Activated T-helper 1 cell treated with anti-CD3 and anti-CD28 coated beads, Interleukin-2, amount 50 U/mL, for 16 hours (primary cell): ENCODE measurements around the gene HOXB4.

Source experiments
- DNase-seq, 2 donors: peaks; one replicate each; pipeline ENCODE4 v3.0.0-alpha.2; 2020; ENCODE audit warnings: low read depth in 1 of 2, low spot score in 1 of 2

The HOXB4 gene

GRCh38 chr17:48615047-48615962 lies 37.2 kb upstream of the HOXB4 start, which contains the start of gene HOXB8:
TSS of gene HOXB8 (minus strand) at chr17:48615292. CDS start at chr17:48614704, 588 bp downstream.
- DNase-seq: no peak

DNA sequence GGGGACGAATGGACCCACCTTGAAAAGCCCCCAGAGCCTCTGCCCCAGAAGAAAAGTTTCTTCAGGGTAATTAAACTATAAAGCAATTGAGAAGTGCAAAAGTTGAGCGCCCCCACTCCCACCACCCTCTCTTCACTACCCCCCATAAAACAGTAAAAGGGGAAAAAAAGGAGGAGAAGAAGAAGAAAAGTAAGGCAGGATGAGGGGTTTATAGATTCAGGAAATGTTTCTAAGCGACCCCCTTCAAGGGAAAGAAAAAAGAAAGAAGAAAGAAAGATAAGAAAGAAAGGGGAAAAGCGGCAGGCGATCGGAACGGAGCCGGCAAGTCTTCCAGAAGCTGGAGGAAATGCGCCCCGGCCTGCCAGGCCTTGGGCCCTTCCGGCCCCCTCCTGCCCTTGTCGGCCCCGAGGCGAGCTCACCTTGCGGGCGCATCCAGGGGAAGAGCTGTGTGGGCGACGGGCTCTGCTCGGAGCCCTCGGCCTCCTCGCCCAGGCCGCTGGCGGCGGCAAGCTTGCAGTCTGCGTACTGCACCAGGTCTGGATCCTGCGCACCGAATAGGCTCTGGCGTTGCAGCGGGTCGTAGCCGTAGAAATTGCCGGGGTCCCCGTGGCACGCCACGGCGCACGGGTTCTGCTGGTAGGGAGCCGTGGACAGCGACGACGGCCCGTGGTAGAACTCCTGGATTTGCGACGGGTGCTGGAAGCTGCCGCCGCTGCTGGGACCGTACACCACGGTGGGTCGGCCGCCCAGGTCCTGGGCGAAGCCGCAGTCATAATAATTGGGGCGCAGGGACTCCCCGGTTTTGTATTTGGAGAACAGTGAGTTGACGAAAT lies 35.9 kb upstream of the HOXB4 start:
- DNase-seq: no peak

DNA sequence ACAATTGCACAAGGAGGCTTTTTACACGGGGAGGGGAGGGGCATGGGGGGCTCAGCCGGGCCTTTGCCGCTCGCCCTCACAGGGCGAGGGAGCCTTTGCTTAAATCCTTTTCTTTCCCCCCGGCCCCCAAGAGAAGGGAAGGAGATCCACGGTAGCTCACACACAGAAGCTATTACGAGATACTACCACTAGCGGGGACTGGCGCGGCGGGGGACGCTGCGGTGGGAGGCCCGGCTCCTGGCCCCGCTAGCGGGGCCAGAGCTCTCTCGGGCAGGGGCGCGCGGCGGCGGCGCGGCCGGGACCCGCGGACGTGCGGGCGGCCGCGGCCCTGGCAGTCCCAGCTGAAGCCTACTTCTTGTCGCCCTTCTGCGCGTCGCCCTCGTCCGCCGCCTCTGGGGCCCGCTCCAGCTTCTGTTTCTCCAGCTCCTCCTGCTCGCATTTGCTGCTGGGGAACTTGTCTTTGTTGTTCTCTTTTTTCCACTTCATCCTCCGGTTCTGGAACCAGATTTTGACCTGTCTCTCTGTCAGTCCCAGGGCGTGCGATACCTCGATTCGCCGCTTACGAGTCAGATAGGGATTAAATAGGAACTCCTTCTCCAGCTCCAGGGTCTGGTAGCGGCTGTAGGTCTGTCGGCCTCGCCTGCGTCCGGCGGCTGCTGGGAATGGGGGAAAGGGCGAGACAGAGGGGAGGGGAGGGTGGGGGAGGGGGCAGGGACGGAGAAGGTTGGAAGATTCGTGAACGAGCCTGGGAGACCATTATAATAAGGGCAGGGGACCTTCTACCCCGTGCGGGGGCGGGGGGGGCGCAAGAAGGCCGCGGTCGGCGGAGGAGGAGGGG lies 34.9 kb upstream of the HOXB4 start:
- DNase-seq: no peak

DNA sequence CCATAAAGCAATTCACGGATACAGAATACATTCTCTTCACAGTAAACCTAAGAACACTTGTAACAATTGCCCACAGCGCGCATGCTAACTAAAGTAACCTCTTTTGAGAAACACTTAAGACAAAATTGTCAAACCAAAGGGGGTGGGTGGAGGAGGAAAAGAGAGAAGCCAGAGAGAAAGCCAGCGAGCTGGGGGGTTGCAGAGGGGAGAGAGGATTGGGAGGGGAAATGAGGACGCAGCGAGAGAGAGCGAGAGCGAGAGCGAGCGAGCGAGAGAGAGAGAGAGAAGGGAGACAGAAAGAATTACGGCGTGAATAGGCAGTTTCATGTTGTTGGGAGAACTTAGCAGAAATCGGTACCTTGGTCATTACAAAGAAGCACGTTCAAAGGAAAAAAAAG lies 34.3 kb upstream of the HOXB4 start:
- DNase-seq: no peak

GRCh38 chr17:48611681-48612455 lies 33.7 kb upstream of the HOXB4 start:
- no peak for DNase-seq

DNA sequence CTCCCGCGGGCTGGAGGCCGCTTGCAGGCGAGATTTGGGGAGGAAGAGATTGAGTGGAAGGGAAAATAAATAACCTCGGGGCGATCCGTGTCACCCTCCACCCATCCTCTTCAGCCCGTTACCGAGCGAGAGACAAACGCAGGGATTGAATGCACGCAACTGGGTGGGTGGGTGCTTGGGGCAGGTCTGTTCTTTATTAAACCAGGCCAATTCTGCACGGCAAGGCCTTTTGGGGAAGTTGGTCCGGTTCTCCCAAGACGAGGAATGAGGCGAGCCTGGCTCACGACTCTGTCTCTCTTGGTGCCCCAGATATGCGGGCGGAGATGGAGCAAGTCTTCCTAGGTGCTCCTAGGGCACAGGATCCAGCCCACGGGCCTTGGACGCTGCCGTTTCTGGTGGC lies 33.1 kb upstream of the HOXB4 start:
- no peak for DNase-seq

DNA sequence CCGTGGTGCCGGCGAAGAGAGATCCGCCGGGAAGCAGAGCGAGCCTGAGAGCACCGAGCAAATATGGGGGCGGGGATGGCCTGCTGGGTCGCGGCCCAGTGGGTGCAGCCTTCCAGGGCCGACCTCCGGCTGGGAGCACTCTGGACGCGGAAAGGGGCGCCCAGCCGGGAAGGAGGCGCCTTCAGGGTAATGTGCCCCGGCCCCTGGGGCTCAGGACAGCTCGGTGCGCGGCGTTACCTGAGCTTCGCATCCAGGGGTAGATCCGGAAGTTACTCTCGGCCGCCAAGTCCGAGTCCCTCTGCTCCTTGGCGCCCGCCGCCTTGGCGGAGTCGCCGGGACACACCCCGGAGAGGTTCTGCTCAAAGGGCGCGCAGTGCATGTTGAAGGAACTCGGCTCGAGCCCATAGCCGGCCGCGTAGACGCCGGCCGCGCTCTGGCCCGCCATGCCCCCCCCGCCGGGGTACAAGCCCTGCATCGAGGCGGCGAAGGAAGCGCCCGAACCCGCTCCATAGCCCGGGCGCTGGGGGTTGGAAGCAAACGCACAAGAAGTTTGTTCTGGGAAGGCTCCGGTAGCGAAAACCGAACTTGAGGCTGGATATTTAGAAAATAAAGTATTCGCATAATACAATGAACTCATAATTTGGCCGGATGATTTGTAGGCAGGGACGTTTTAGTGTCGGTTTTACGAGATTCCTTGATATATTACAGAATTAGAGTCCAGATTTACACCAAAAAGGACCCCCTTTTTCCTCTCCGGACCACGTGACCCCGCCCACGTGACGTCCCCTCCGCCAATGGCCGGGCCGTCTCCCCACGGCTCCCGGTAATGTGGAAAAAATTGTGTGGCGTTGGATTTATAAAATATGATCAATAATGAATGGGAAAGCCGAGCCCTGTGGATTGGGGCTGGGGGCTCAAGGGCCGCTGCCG lies 32.4 kb upstream of the HOXB4 start, which contains the start of gene HOXB7:
TSS of gene HOXB7 (minus strand) at position 736 of the 930 bp plus-strand sequence. CDS start at position 637, 99 bp downstream.
- no peak for DNase-seq

DNA sequence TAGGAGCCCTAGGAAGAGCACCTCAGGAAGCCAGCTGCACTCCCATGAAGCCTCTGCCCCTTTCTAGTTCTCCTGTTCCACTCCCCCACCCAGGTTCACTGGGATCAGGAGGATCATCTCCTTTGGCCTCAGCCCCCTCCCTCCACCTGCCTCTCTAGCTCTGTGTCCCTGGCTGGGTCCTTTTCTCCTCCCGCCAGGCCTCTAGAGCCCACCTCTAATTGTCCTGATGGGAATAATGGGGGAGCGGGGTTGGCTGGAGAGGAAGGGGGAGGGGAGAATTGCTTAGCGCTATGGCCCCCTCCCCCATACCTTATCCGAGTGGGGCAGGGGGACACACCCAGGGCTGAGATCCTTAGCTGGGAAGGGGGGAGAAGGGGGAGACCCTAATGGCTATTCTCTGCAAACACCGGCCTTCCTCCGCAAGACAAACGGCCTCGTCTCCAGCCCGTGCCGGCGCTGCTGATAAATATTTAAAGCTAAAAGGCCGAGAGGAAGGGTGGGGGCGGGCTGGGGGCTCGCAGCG lies 31.7 kb upstream of the HOXB4 start:
- no peak for DNase-seq

- DNase-seq: no peak
These were observed 30.9 kb upstream of the HOXB4 start for GRCh38 chr17:48609033-48609432.

GRCh38 chr17:48608494-48608834 lies 30.3 kb upstream of the HOXB4 start:
- no peak for DNase-seq

- DNase-seq: no peak
These were observed 28.9 kb upstream of the HOXB4 start for GRCh38 chr17:48606892-48607614.

DNA sequence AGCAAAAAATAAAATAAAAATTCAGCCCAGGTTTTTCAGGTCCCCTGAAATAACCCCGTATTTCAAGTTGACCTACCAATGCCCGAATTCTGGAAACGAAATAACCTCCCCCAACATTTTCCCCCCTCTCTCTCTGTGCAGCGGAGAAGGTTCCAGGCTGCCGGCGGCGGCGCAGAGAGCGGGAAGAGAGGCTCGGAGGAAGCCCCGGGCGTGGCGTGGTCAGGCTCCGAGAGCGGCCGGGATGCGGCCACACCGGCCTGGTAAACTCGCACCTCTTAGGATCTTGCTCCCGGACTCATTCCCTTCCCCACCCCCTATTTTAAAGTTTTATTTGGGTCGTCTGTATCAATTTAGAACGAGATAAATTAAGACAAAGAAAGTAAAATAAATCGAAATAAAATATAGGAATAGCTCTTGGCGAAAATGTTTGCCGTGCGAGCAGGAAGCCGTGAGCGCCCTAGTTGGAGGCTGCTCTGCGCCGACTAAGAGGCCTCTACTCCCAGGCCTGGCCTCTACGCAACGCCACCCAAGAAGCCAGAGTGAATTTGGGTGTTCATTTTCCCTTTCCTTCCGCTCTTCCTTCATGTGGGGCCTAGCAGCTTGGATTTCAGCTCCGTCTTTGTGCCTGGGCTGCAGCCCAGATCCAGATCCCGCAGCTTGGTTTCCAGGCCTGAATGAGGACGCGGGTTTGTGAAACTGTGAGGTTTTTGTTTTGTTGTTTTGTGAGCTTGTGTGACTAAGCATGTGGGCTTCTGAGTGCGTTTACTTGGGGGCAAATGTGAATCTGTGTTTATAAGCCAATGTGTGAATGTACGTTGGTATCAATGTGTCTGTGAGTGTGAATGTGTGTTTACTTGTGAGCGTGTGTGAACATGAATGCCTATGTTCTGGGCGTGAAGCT lies 28.1 kb upstream of the HOXB4 start:
- DNase-seq: no peak

DNA sequence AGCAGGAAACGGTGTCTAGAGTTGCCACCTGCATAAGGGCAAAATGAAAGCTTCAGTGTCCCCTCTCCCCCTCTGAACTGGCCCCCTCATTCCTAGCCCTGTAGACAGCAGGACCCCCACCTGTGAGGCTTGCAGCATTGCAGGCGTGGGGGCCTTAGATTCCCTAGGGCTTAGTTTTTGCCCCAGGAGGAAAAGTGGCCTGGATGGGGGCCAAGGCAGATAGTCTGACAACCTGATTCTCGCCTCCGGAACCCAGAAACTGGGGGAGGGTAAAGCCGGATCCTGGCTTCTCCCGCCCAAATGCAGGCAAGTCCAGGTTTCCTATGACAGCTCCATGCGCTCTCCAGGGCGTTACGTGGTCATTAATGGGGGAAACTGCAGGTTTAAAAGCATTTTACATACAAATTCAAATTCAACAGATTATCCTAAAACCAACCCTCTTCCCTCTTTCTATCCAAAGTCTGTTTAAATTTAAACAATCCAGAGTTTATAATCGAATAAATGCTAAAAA lies 27.3 kb upstream of the HOXB4 start:
- DNase-seq: no peak

DNA sequence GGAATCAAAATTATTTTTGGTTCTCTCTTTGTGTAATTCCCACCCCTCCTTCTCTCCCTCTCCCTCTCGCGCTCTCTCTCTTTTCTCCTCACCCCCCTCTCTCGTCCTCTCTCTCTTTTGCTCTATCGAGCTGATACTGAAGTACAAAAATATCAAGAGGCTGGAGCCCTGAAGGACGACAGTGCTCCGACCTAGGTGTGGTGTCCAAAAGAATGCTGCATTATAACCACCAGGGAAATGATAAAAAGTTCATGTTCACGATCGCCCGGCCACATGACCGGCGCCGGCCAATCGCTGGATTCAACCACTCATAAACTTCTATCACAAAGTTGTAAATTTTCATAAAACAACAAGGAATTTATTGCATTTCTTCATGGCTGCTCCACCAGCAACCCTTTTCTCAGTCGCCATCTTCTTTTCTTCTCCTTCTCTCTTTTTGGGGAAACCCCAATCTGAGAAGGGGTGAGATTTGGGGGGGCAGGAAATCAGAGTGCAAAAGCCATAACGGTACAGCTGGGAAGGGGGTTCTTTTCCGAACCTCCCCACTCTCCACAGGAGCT lies 26.7 kb upstream of the HOXB4 start, which contains the start of gene HOXB6:
TSS of gene HOXB6 (minus strand) at position 217 of the 560 bp plus-strand sequence. CDS start 6,836 bp downstream, outside the sequence.
- no peak for DNase-seq

DNA sequence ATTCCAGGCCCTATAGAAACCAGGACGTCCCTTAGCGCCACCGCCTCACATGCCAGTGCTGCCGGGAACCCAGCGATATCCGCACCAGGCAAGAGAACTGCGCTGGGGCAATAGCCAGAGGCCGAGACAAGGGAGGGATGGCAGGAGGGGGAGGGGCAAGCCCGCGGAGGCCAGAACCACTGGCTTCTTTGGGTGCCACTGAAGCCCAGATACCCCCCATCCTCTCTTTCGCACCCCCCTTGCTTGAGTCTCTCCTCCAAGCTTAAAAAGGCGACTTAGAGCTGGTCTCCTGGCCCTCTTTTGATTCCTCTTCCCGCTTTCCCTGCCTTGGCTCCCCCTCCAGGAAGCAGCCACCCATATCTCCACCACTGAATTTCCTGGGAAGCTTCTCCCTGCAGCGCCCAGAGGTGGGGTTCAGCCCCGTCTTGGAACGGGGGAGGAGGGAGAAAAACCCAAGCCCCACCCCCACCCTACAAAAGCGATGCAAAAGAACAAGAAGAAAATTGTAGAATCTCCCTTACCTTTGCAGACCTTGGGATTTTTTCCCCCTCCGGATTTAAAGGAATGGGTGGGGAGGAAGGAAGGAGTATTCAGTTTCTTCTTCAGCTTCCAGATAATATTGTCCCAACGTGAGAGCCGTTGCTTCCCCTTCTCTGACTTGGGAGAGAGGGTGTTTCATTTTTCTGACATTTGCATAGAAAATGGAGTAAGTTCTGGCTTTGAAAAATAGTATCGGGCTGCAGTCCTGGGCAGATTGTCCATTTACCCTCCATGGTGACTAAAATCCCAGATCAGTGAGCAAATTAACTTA lies 26.0 kb upstream of the HOXB4 start:
- DNase-seq: no peak
